Measurements from ENCODE around the gene PAQR9. TPM values are rescaled to one million over a fixed set of nuclear protein-coding genes. Genes with fewer than 3 reads are reported as not detected.
A peak's percentile ranks its signal among the peaks of the same experiment; 100 is the strongest.

Gene PAQR9
- total RNA-seq, 2 donors from 2014 or later = not detected

DNA sequence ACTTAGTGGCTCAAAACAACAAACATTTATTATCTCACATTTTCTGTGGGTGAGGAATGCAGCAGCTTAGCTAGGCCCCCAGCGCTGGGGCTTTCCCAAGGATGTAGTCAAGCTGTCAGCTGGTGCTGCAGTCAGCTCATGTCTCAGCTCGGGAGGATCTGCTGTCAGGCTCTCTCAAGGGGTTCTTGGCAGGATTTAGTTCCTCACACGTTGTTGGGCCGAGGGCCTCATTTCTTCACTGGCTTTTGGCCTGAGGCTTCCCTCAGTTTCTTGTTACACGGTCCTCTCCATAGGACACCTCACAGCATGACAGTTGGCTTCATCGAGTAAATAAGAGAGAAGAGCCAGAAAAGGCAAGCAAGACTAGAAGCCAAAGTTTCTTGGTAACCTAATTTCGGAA lies 24.2 kb upstream of the PAQR9 start:
- Histone ChIP-seq H3K4me1 (no peaks in the 10 kb centered on the region), H3K36me3 (no peaks in the 10 kb centered on the region), H3K9me3 (no peaks in the 10 kb centered on the region), H3K4me3 (no peak overlapping the region), H3K9ac (ENCODE audit: low read depth in 2 of 2, low read length in 2 of 2) (no peak overlapping the region), H3K27me3 (no peaks in the 10 kb centered on the region), H3K27ac (no peak overlapping the region)
- TF ChIP-seq, protein P1, sequence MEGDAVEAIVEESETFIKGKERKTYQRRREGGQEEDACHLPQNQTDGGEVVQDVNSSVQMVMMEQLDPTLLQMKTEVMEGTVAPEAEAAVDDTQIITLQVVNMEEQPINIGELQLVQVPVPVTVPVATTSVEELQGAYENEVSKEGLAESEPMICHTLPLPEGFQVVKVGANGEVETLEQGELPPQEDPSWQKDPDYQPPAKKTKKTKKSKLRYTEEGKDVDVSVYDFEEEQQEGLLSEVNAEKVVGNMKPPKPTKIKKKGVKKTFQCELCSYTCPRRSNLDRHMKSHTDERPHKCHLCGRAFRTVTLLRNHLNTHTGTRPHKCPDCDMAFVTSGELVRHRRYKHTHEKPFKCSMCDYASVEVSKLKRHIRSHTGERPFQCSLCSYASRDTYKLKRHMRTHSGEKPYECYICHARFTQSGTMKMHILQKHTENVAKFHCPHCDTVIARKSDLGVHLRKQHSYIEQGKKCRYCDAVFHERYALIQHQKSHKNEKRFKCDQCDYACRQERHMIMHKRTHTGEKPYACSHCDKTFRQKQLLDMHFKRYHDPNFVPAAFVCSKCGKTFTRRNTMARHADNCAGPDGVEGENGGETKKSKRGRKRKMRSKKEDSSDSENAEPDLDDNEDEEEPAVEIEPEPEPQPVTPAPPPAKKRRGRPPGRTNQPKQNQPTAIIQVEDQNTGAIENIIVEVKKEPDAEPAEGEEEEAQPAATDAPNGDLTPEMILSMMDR (IDR thresholded peaks at IDR 0.05) = no peak
- DNase-seq = no peak
- intact Hi-C loops (cut with DNase I) = loop anchor here (5.0 to 10.0 kb wide), 2 partner anchors 53 to 145 kb away; no protein-coding TSS in a partner anchor

DNA sequence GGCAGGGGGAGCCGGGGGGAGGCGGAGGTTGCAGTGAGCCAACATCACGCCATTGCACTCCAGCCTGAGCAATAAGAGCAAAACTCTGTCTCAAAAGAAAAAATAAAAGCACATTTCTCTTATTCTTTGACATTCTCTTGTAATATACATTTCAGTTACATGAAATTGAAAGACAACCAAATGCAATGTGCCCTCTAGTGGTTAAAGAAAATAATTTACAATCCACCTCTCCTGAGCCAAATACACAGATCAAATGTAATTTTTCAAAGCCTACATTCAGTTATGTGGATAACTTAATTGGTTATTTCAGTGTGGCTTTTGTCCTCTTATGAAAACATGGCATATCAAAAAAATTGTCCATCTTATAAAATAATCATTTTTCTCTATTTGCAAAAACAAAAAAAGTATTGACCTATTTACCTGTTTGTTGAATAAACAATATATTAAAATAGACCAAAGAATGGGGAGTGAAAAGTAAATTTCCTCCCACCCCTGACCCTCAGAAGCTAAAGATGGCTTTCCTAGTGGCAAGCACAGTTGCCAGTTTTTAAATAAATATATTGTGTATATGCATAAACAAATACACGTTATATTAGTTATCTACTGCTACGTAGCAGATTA lies 23.7 kb upstream of the PAQR9 start:
- H3K27ac ChIP-seq = no peak overlapping the region
- H3K4me1 ChIP-seq = no peaks in the 10 kb centered on the region
- intact Hi-C loops (cut with DNase I) = loop anchor here (5.0 to 10.0 kb wide), 2 partner anchors 52 to 145 kb away; no protein-coding TSS in a partner anchor
- no peaks in the 10 kb centered on the region for H3K27me3 ChIP-seq
- H3K36me3 ChIP-seq = no peaks in the 10 kb centered on the region
- no peak overlapping the region for H3K4me3 ChIP-seq
- DNase-seq = no peak
- H3K9me3 ChIP-seq = no peaks in the 10 kb centered on the region
- TF ChIP-seq, protein P1 (IDR thresholded peaks at IDR 0.05) = peak; percentile 57
- H3K9ac ChIP-seq (ENCODE audit: low read depth in 2 of 2, low read length in 2 of 2) = no peak overlapping the region

DNA sequence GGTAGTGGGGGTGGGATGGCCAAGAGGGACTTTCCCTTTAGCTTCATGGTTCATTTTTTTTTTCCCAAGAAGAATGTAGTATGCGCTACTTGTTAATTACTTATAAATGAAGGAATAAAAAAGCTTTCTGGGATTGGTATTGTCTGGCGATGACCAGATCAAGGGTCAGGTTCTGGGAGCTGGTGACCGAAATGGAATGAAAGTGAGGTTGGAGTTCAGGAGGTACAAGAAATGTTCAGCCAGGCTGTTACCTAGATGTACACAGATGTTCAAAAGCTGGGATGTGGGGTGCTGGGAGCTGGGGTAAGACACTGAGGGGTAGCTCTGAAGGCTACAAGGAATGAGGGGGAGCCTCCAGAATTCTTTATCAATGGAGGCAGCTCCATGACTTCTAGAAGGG lies 20.8 kb upstream of the PAQR9 start:
- intact Hi-C loops (cut with DNase I) = loop anchor here (10.0 kb wide), 1 partner anchor 49 kb away; no protein-coding TSS in a partner anchor
- no peak for DNase-seq
- TF ChIP-seq, protein P1 (IDR thresholded peaks at IDR 0.05) = no peak
- H3K36me3 ChIP-seq = no peaks in the 10 kb centered on the region
- H3K27me3 ChIP-seq = no peaks in the 10 kb centered on the region
- no peak overlapping the region for H3K9ac ChIP-seq (ENCODE audit: low read depth in 2 of 2, low read length in 2 of 2)
- no peaks in the 10 kb centered on the region for H3K4me1 ChIP-seq
- no peaks in the 10 kb centered on the region for H3K9me3 ChIP-seq
- no peak overlapping the region for H3K4me3 ChIP-seq
- no peak overlapping the region for H3K27ac ChIP-seq

DNA sequence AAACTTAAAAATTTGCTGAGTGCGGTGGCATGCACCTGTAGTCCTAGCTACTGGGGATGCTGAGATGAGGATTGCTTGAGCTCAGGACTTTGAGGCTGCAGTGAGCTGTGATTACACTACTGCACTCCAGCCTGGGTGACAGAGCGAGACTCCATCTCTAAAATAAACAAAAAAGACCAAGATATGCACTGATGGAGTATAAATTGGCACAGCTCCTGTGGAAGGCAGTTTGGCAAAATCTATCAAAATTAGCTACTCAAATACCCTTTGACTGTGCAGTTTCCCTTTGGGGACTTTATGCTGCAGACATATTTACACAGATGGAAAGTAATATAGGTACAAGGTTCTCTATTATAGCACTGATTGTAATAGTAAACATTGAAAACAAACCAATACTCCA lies 19.8 kb upstream of the PAQR9 start:
- Histone ChIP-seq H3K9ac (ENCODE audit: low read depth in 2 of 2, low read length in 2 of 2) (no peak overlapping the region), H3K36me3 (no peaks in the 10 kb centered on the region), H3K27me3 (no peaks in the 10 kb centered on the region), H3K27ac (no peak overlapping the region), H3K9me3 (no peaks in the 10 kb centered on the region), H3K4me3 (no peak overlapping the region), H3K4me1 (no peaks in the 10 kb centered on the region)
- DNase-seq = no peak
- intact Hi-C loops (cut with DNase I) = loop anchor here (10.0 kb wide), 1 partner anchor 49 kb away; no protein-coding TSS in a partner anchor
- TF ChIP-seq, protein P1 (IDR thresholded peaks at IDR 0.05) = no peak

DNA sequence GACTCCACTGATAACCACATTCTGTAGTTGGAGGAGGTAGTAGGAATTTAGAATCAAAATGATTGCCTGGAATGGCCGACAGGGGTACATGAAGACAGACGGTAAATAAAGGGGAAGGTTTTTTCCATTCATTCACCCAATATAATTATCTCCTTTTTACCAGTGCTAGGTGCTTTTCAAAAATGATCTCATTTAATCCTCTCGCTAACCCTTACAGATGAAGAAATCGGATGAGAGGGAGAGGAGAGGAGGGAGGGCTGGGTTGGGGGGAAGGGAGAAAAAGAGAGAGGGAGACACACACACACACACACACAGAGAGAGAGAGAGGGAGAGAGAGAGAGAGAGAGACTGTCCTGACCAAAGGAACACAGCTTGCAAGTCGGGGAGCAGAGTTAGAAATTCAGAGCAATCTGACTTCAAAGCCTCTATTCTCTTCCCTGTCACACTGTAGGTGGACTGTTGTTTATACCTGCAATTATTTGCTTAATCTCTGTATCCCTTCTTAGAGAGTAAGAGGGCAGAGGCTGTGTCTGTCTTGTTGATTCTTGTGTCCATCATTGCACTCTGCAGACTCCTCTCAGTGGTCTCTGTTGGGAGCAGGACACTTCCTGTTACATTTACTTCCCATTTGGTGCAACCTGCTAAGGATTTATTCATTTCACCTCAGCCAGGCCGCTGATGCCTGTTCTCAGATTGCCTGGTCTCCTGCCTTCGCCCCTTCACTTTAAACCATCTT lies 18.7 kb upstream of the PAQR9 start:
- Histone ChIP-seq H3K9ac (ENCODE audit: low read depth in 2 of 2, low read length in 2 of 2) (no peak overlapping the region), H3K4me1 (no peaks in the 10 kb centered on the region), H3K9me3 (no peaks in the 10 kb centered on the region), H3K27me3 (no peaks in the 10 kb centered on the region), H3K27ac (no peak overlapping the region), H3K4me3 (no peak overlapping the region), H3K36me3 (no peaks in the 10 kb centered on the region)
- DNase-seq = no peak
- TF ChIP-seq, protein P1 (IDR thresholded peaks at IDR 0.05) = no peak
- intact Hi-C loops (cut with DNase I) = loop anchor here (10.0 kb wide), 1 partner anchor 47 kb away; no protein-coding TSS in a partner anchor

Measured in colonic mucosa (tissue), 4 donors.